H54 (cell line): ENCODE measurements around the gene PRDM16.

Experiments
- DNase-seq: peaks from one replicate; pipeline ENCODE4 v3.0.0; 2011; ENCODE audit warnings: low spot score, mixed read lengths; ENCODE audit not compliant: insufficient read length
- FAIRE-seq: peaks from 3 replicates; lab custom pipeline; 2011; peaks lifted over from hg19 to GRCh38; lab: Jason Lieb, UNC
- POLR2A ChIP-seq: IDR thresholded peaks from 2 replicates; pipeline ENCODE4 v1.6.1; 2011; ENCODE audit warnings: low read depth, mild to moderate bottlenecking, low read length

Gene PRDM16

GRCh38 chr1:3135744-3136455 lies 66.9 kb downstream of the PRDM16 start:
- no peak for TF ChIP-seq POLR2A
- FAIRE-seq (no peak), DNase-seq (no peak)

- DNase-seq (no peak), FAIRE-seq (no peak)
- no peak for TF ChIP-seq POLR2A
Observed at GRCh38 chr1:3136532-3136931, 67.5 kb downstream of the PRDM16 start.

GRCh38 chr1:3137111-3138100 lies 68.4 kb downstream of the PRDM16 start:
- FAIRE-seq (no peak), DNase-seq (no peak)
- no peak for TF ChIP-seq POLR2A

GRCh38 chr1:3138623-3139151 lies 69.7 kb downstream of the PRDM16 start:
- no peak for TF ChIP-seq POLR2A
- DNase-seq (no peak), FAIRE-seq (no peak)

GRCh38 chr1:3139451-3139852 lies 70.4 kb downstream of the PRDM16 start:
- no peak for TF ChIP-seq POLR2A
- FAIRE-seq = no peak

GRCh38 chr1:3139871-3140361 lies 70.9 kb downstream of the PRDM16 start:
- no peak for DNase-seq
- no peak for TF ChIP-seq POLR2A
- FAIRE-seq = no peak

More at GRCh38 chr1:3139451-3139852, 70.4 kb downstream of the PRDM16 start:
- no peak for DNase-seq

GRCh38 chr1:3140437-3140836 lies 71.4 kb downstream of the PRDM16 start:
- DNase-seq (no peak), FAIRE-seq (no peak)
- TF ChIP-seq POLR2A = no peak

GRCh38 chr1:3141129-3141528 lies 72.1 kb downstream of the PRDM16 start:
- FAIRE-seq = no peak
- no peak for DNase-seq
- TF ChIP-seq POLR2A = no peak

- DNase-seq (no peak), FAIRE-seq (no peak)
- TF ChIP-seq POLR2A = no peak
Observed at GRCh38 chr1:3141836-3142235, 72.8 kb downstream of the PRDM16 start.

- TF ChIP-seq POLR2A = no peak
- FAIRE-seq = no peak
Observed at GRCh38 chr1:3142236-3142635, 73.2 kb downstream of the PRDM16 start.

GRCh38 chr1:3142751-3143150 lies 73.7 kb downstream of the PRDM16 start:
- DNase-seq (no peak), FAIRE-seq (no peak)
- no peak for TF ChIP-seq POLR2A

More at GRCh38 chr1:3142236-3142635, 73.2 kb downstream of the PRDM16 start:
- no peak for DNase-seq

GRCh38 chr1:3145532-3146325 lies 76.7 kb downstream of the PRDM16 start:
- DNase-seq = no peak
- TF ChIP-seq POLR2A = no peak

GRCh38 chr1:3146458-3146857 lies 77.5 kb downstream of the PRDM16 start:
- DNase-seq = no peak
- no peak for TF ChIP-seq POLR2A
- FAIRE-seq = no peak

More at GRCh38 chr1:3145532-3146325, 76.7 kb downstream of the PRDM16 start:
- FAIRE-seq = no peak
